HG03469 (cell line): ENCODE measurements around the gene NFKBIE.

Source experiments
- ATAC-seq: cut with Tn5 transposase; IDR thresholded peaks from one replicate; pipeline ENCODE4 v1.9.1; 2021; ENCODE audit warnings: mild to moderate bottlenecking, moderate library complexity, moderate number of reproducible peaks; ENCODE audit not compliant: unreplicated experiment

The NFKBIE gene

DNA sequence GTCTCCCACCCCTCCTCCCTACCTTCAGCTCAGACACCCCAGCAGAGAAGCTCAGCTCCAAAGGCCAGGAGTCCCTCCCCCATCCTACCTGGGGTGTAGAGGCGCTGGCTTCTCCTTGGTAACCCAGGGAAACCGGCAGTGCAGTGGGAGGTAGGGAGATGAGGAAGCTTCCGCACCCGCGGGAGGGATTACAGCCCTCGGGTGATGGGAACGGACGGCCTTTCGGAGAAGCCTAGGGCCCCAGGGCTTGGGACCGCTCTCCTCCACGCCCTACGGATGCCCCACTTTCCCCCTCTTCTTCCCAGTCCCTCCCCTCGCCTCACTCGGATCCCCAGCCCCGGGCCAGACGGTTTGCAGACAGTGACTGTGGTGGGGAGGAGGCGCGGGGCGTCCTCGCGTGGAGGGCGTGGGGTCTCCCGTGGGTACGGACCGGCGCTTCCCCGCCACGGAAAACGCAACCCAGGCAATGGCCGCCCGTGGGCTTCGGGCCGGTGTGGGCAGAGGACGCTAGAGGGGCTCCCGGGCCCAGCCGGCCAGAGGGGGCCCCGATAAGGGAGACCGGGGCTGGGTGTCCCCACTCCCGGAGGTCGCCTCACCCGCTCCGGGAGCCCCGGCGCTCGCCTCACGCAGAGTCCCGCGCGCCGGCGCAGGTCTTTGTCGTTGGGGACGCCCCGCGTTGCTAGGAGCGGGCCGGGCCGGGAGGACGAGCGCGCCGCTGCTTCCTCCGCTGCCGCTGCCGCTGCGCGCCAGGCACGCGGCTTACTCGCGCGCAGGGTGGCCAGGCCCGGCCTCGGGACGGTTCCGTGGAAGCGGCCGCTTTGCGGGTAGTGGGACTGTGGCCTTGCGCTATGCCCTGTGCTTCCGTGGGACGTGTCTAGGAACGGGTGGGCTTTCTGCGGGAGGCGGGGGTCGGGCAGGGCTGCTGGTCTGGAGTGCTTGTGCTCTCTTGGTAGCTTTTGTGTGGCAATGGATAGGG, 32.0 kb upstream of the NFKBIE start:
- no peak for ATAC-seq

DNA sequence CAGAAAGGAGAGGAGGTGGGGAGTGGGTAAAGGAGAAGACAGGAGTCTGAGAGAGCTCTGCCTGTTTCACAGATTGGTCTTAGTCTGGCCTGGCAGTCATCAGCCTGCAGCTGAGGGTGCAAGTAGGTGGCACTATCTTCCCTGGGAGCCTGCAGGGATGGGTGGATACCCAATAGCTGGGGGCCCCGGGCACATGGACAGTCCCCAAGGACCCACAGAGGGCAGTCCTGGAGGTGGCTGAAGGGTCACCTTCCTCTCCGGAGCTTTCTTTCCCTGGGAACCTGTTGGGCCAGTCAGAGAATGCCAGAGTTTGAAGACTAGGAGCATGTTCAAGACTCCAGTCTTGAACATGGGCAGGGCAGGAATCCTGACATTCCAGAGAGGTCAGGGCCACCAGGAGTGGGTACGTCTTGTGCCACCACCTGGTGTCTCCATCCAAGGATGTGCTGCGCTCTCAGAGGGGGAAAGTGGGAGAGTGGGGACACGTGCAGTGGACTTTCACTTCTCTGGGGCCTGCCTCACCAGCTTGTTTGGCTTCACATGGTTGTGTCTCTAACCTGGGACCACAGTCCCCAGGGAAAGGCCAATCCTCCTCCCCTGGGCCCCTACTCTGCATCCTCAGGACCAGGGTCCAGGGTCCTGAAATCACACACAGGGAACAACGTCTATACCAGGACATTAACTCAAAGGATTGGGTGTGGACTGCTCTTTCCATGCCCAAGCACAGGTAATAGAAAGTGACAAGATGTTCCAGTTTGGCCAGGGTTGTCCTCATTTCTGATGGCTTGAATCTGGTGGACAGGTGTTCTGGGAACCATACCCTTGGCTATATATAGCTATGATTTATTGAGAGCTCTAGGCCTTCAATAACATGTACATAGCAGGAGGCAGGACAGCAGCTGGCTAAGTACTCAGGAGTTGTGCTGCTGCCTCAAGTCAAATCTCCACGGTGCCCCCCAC, 29.8 kb upstream of the NFKBIE start:
- ATAC-seq: no peak

DNA sequence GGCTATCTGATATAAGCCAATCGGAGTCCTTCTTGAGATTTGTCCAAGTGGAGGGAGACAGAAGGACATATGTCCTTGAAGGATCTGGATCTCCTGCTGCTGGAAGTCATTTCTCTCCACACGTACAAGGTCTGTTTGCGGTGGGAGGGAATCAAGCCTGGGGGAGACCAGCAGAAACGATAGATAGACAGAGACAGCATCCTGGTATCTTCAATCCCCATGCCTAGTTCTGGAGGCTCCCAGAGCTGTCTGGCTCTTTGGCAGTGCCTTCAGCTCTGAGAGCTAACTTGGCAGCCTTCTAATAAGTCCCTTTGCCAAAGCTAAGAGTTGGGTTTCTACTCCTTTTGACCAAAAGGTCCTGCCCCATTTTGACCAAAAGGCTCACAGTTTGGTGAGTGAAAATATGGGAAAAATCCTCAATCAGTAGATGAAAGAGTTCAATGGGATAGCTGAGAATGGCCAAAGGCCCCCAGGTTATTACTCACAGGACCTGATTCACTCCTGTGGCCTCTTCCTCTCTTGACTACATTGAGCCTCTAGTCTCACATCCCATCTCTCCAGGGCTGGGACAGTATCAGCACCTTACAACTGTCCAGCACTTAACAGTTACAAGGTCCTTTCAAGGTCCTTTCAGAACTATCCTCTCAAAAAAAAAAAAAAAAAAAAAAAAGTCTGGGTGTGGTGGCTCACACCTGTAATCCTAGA, 27.5 kb upstream of the NFKBIE start:
- ATAC-seq: no peak

DNA sequence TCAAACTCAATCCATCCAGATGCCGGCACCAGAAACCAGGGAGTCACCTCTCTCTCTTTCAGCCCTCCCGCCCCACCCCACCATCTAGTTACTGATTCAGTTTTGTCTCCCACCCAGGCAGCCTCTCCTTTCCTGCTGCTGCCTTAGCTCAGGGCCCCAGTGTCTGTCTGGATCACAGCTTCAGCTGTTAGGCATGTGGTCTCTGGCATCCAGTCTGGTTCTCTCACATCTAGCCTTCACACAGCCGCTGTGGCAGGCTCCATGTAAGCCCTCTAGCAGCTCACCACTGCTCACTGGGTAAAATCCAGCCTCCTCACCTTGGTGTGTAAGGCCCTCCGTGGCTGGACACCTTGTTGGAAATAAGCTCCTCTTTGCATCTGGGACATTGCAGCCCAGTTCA, 26.5 kb upstream of the NFKBIE start:
- no peak for ATAC-seq

DNA sequence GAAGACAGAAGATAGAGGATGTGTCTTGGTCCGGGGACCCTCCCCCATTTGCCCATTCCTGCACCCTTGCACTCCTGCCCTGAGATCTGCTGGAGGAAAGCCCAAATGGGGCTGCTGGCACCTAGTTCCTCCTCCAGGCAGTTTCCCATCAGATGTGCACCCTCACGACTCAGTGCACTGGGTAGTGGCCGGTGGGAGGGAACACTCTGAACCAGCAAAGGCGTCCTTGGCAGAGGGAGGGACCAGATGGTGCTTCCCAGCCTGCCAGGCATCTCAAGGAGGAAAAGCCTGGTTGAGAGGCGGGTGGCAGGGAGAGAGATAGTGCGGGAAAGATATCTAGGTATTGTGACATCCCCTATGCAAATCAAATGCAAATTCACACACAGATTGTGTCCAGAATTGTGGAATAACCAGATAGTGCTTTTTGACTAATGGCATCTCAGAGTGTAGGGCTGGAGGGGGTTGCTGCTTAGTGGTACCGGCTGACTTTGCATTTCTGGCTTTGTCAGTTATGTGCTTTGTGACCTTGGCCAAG, 24.4 kb upstream of the NFKBIE start:
- no peak for ATAC-seq

DNA sequence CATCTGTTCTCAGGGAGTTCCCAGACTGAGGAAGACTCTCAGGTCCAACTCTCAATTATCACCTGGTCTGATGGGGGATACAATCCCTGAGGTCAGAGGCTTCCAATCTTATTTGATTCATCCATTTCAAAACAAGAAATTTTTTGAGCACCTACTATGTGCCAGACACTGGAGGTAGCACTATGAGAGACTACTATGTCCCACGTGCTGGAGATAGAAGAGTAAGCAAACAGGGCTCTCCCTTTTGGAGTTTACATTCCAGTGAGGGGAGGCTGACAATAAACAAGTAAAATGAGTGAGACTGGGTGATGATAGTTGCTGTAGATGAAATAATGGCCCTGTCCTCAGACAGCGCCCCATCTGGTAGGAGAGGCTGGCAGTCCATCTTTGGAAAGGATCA, 21.4 kb upstream of the NFKBIE start:
- ATAC-seq: no peak

DNA sequence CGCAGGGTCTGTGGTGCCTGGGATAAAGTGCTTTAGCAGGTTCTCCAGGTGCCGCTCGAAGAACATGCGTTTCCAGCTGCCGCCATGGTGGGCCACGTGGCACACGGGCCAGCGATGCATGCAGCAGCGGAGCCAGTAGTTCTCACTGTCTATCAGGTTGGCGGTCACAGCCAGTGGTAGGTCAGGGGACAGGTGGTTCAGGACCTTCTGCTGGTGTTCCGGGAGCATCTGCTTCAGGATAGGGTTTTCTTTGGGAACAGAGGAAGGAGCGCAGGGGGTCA, 20.9 kb upstream of the NFKBIE start:
- ATAC-seq: no peak

DNA sequence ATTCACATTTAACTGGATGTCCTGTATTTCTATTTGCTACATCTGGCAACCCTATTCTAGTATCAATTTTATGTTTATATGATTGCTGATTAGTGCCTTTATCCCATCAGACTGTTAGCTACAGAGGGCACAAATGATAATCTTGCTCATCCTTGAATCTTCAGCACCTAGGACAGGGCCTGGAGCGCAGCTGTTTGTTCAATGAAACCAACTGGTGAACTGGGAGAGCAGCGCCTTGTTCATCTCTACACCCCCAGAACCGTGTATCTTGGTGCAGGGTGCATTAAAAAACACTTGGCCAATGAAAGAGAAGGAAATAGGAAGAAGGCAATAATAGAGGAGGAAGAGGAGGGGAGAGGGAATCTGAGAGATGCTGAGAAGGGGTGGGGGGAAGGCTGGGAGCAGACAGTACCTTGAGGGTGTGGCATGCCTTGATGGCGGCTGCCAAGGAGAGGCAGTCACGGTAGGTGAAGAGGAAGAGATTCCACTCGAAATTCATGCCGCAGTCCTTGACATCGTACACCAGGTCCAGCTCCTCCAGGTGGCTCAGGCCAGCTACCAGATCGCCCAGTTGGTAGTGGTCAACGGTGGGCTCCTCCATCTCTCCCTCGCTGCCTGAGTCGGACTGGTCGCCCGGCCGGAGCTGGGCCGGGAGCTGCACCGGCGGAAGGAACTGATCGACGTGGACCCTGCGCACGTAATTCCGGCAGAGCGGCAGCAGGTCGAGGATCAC, 20.4 kb upstream of the NFKBIE start:
- no peak for ATAC-seq

DNA sequence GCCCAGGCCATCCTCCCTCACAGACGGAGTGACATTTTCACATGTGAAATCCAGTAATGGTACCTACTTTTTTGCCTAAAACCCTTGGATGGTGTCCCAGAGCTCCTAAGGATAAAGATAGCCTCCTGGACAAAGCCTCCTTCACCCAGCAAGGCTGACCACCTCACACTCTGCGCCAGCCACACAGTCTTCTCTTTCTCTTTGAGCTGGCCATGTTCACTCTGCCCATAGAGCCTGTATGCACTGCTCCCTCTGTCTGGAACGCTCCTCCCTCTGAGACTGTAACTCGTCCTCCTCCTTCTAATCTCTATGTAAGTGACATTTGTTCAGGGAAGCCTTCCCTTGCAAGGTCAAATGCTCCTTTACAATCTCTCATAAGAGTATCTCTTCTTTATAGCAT, 19.5 kb upstream of the NFKBIE start:
- no peak for ATAC-seq

DNA sequence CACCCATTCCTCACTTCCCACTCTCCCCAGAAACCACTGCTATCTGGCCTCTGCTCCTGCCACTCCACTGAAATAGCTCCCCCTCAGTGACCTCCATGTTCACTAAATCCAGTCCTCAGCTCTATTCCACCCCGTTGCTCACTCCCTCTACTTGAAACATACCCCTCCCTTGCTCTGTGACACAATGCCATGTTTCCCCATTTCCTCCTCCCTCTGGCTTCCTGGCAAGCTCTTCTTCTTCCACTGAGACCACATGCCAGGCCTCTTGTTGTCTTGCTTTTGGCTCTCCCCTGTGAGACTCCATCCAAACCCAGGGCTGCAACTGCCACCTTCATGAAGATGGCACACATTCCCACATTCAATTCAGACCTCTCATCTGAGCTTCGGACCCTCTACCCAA, 18.8 kb upstream of the NFKBIE start:
- ATAC-seq: no peak

DNA sequence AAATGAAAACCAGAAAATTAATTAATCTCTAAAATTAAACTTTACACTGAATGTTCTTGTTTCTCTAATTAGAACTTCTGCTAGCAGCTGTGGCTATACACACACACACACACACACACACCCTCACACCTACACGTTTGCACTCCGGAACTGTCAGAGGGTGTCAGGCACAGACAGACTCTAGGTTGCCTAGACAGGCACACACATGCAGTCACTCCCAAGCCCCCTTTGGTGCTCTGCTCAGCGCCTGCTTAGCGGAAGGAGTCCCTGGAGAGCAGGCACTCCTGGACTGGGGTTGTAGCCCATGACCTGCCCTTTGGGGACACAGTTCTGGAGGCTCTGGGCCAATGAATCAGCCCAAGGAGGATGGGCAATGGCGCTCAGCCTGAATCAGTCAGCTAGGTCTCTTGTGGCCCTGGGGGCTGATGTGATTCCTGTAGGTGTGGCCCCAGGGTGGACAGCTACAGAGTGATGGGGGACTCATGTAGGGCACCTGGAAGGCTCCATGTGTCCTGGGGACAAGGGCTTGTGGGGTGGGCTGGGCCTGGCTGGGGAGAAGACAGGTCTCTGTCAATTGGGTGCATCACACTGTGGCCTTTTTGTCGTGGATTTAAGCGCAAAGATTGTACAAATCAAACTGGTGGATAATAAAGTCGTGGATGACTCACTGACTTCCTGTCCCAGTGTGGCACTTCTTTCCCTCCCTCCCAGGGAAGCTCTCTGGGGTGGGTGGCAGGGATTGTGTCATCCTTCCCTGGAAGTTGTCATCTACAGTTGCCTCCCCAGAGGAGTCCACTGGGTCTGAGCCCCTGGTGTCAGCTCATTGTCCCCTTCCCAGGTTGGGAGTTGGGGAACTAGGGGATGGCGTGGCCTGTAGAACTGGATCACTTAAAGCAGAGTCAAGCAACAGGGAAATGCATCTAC, 13.7 kb upstream of the NFKBIE start:
- ATAC-seq: no peak

DNA sequence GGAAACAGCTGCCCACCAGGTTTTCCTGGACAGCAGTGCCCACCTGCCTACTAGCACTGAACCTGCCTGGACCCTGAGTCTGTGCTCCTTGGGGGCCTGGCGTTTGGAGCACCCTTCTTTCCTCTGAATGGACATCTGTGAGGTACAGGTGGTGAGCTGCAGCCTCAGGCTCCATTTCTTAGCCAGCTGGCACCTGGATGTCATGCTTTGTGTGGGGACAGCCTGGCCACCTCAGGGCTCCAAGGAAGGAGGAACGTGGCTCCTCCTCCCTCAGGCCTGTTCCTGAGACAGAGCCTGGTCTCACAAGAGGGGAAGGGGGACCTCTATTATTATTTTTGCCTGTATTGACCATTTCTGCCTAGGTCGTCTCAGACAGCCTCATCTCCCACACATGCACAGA, 13.0 kb upstream of the NFKBIE start:
- ATAC-seq: no peak

DNA sequence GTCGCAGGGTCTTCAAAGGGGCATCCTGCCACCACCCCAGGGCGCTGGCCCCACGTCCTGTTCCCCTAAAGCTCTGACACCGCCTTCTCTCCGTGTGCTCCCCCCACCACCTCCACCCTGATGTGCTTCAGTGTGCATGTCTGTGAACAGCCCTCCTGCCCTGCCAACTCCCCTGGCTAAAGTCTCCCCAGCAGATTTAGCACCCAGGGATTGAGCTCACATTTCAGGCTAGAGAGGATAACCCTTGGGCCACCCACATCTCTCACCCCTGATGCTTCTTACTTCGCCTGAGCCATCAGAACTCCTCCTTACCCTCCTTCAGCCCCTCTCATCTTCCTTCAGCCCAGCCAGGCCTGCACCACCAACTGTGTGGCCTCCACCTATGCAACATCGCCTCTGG, 12.4 kb upstream of the NFKBIE start:
- ATAC-seq: no peak

DNA sequence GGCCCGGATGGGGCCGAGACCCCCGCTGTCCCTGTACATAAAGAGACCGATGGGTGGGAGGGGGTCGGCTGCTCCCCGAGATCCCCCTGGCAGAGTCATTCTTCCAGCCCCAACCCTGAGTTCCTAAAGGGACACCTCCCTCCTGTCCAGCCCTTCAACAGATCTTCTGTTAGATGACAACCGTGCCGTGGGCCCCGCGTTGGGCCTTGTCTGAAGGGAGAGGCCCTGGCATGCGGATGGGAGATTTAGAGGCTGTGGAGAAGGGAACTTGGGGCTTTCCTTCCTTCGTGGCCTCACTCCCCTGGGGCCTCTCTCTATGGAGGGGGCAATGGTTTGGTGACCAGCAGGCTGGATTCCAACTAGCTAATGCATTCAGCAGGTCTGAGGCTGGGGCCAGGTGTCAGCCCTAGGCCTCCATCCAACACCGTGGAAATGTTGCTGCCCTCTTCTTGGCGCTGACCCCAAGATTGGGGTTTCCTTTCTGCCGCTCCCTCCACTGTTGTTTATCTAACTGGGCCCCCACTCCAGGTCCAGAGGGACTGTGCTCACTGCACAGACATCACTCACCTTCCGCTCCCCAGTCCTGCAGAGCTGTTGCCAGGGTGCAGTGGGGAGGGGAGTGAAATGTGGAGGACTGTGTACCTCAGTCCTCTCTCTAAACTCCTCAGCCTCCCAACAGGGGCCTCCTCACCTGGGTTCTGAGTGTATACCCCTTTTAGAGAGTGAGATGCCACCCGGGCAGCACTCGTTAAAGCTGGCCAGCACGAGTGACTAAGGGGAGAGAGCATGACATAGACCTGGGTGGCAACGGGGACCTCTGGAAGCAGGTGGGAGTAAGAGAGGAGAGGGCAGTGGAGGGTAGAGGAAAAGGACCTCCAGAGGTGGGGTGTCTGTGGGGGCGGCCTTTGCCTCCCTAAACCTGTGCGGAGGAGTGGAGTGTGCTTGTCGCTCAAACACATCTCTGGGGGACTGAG, 11.6 kb upstream of the NFKBIE start:
- ATAC-seq: no peak

DNA sequence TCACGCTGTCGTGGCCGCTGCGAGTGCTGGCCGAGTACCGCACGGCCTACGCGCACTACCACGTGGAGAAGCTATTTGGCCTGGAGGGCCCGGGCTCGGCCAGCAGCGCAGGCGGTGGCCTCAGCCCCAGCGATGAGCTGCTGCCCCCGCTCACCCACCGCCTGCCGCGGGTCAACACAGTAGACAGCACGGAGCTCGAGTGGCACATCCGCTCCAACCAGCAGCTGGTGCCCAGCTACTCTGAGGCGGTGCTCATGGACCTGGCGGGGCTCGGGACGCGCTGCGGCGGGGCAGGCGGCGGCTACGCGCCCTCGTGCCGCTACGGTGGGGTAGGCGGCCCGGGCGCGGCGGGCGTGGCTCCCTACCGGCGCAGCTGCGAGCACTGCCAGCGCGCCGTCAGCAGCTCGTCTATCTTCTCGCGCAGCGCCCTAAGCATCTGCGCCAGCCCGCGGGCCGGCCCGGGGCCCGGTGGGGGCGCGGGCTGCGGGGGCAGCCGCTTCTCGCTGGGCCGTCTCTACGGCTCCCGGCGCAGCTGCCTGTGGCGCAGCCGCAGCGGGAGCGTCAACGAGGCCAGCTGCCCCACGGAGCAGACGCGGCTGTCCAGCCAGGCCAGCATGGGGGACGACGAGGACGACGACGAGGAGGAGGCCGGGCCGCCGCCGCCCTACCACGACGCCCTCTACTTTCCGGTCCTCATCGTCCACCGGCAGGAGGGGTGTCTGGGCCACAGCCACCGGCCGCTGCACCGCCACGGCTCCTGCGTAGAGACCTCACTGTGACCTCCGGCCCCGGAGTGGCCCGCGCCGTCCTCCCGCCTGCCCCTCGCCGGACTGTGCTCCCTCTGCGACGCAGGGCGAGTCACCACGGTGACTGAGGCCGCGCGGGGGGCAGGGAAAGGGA, 10.6 kb upstream of the NFKBIE start:
- no peak for ATAC-seq

DNA sequence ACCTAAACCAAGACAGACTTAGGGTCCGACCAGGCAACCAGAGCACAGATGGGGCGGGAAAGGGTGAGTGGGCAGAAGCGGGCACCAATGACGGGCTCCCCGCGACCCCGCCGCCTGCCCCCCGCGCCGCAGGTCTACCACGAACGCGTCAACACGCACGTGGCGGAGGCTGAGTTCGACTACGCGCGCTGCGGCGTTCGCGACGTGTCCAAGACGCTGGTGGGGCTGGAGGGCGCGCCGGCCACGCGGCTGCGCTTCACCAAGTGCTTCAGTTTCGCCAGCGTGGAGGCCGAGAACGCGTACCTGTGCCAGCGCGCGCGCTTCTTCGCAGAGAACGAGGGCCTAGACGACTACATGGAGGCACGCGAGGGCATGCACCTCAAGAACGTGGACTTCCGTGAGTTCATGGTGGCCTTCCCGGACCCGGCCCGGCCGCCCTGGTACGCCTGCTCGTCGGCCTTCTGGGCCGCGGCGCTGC, 10.0 kb upstream of the NFKBIE start:
- no peak for ATAC-seq

DNA sequence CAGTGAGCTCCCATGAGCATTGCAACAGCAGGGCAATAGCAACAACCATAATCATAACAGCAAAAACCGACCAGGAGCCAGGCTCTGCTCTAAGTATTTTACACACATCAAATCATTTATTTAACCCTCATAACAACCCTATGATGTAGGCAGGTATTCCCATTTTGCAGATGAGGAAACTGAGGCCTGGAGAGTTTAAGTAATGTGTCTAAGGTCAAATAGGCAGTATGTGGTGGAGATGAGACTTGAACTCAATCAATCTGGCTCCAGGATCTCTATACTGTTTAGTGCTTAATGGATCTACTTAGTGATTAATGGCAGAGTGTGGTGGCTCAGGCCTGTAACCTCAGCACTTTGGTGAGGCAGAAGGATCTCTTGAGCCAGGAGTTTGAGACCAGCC, 8.3 kb upstream of the NFKBIE start:
- no peak for ATAC-seq
